Measurements from ENCODE around the gene BCAS3.
A peak's percentile ranks its signal among the peaks of the same experiment; 100 is the strongest.

DNA sequence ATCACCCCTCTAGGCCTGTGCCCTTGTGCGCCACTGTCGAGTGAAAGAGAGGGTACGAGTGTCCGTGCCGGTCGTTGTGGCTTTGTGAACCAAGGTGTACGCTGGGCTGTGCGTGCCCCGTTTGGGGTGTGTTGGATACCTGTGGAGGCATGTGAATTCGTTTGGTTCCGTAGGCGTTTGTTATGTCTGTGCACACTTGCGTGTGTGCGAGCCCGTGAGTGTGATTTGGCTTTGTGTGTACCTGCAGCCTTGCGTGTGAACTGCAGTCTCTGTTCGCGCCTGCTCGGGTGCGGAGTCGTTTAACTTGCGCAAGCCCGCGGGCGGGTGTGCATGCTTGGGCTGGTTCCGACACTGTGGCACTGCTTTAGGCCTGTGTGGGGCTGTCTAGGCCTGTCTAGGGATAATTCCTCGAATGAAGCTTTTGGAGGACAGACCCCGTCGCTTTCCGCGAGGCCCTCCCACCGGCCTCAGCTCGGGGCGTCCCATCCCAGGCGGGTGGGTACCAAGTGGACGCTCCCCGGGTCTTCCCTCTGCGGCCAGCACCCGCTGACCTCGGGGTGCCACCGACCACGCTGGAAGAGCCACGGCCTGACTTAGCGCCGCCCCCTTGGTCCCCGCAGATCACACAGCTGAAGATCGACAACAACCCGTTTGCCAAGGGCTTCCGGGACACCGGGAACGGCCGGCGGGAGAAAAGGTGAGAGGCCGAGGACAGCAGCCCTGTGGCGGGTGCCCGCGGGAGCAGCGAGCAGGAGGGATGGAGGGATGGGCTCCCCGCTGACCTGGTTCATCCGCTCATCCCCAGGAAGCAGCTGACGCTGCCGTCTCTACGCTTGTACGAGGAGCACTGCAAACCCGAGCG is 726.4 kb downstream of the BCAS3 start:
- TF ChIP-seq, protein P1, sequence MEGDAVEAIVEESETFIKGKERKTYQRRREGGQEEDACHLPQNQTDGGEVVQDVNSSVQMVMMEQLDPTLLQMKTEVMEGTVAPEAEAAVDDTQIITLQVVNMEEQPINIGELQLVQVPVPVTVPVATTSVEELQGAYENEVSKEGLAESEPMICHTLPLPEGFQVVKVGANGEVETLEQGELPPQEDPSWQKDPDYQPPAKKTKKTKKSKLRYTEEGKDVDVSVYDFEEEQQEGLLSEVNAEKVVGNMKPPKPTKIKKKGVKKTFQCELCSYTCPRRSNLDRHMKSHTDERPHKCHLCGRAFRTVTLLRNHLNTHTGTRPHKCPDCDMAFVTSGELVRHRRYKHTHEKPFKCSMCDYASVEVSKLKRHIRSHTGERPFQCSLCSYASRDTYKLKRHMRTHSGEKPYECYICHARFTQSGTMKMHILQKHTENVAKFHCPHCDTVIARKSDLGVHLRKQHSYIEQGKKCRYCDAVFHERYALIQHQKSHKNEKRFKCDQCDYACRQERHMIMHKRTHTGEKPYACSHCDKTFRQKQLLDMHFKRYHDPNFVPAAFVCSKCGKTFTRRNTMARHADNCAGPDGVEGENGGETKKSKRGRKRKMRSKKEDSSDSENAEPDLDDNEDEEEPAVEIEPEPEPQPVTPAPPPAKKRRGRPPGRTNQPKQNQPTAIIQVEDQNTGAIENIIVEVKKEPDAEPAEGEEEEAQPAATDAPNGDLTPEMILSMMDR (IDR thresholded peaks at IDR 0.05): no peak
- TF ChIP-seq POLR2A (IDR thresholded peaks at IDR 0.05) (no peak), EP300 (IDR thresholded peaks at IDR 0.05) (no peak), POLR2AphosphoS5 (IDR thresholded peaks at IDR 0.05) (peak in 1 of 3 donors; percentile 14)
